Measurements from ENCODE around the gene TGFA. TPM values are rescaled to one million over a fixed set of nuclear protein-coding genes. Genes with fewer than 3 reads are reported as not detected.

TGFA gene
- total RNA-seq, 1 experiment from 2014 or later: 1.7 TPM

DNA sequence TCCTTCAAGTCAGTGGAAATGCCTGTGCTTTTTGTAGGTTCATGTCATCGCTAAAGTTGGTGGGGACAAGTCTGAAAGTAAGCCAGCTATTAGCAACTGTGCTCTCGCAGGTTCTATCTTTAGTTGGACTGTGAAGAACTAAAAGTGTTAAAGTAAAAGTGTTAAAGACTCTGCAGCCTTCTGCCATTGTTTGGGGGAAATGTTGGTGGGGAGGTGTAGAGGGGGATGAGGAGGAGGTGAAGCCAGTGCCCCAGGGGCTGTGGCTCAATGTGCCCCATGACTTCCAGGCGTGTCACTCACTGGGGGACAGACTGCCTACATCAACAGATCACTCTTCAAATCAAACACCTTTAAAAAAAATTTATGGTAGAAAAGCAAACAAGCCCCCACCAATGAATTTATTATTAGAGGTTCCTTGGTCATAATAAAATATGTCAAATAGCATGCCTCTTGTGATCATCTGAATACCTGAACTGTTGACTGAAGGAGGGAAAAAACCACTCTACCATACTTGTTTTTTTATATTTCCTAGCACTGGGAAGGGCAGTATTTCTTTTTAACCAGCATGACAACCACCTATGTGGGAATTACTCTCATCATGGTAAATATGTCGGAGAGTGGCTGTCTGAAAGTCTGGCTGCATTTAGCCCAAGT is 19.3 kb downstream of the TGFA start:
- Histone ChIP-seq H3K9me3 (ENCODE audit: control insufficient read depth, insufficient read depth, low read depth, low read length) (0 out of 2 replicates have a peak, but pooled peaks cover 5% of the 10 kb centered on the region), H3K27me3 (ENCODE audit: control insufficient read depth, insufficient read depth, low read length) (peaks cover 5% of the 10 kb centered on the region), H3K4me3 (ENCODE audit: low read depth in 2 of 2, low read length in 2 of 2) (no peak overlapping the region), H3K4me1 (ENCODE audit: control insufficient read depth, insufficient read depth, low read length) (no peaks in the 10 kb centered on the region), H3K36me3 (ENCODE audit: control insufficient read depth, insufficient read depth, low read length) (no peaks in the 10 kb centered on the region), H3K27ac (ENCODE audit: low read length) (no peak overlapping the region)
- no peak for ATAC-seq
- POLR2A ChIA-PET: no interaction called here
- BruUV-seq (replicated peaks): no TSS peak
- intact Hi-C loops (cut with micrococcal nuclease; ENCODE audit: unreplicated experiment) (no loop called here), in situ Hi-C loops (cut with HindIII; ENCODE audit: low pct_unique_long_range_greater_than_20kb, low sequenced_read_pairs) (no loop called here)
- no peak for DNase-seq (ENCODE audit: low read depth, low spot score)
- no peak for TF ChIP-seq TCF7L2 (IDR thresholded peaks at IDR 0.05; ENCODE audit: low read depth, low read length)
- TF ChIP-seq, protein P1, sequence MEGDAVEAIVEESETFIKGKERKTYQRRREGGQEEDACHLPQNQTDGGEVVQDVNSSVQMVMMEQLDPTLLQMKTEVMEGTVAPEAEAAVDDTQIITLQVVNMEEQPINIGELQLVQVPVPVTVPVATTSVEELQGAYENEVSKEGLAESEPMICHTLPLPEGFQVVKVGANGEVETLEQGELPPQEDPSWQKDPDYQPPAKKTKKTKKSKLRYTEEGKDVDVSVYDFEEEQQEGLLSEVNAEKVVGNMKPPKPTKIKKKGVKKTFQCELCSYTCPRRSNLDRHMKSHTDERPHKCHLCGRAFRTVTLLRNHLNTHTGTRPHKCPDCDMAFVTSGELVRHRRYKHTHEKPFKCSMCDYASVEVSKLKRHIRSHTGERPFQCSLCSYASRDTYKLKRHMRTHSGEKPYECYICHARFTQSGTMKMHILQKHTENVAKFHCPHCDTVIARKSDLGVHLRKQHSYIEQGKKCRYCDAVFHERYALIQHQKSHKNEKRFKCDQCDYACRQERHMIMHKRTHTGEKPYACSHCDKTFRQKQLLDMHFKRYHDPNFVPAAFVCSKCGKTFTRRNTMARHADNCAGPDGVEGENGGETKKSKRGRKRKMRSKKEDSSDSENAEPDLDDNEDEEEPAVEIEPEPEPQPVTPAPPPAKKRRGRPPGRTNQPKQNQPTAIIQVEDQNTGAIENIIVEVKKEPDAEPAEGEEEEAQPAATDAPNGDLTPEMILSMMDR (IDR thresholded peaks at IDR 0.05): no peak
- TF ChIP-seq SIN3A (IDR thresholded peaks at IDR 0.05; ENCODE audit: borderline replicate concordance, insufficient read depth, low read depth, low read length): no peak
- TF ChIP-seq, protein P2, sequence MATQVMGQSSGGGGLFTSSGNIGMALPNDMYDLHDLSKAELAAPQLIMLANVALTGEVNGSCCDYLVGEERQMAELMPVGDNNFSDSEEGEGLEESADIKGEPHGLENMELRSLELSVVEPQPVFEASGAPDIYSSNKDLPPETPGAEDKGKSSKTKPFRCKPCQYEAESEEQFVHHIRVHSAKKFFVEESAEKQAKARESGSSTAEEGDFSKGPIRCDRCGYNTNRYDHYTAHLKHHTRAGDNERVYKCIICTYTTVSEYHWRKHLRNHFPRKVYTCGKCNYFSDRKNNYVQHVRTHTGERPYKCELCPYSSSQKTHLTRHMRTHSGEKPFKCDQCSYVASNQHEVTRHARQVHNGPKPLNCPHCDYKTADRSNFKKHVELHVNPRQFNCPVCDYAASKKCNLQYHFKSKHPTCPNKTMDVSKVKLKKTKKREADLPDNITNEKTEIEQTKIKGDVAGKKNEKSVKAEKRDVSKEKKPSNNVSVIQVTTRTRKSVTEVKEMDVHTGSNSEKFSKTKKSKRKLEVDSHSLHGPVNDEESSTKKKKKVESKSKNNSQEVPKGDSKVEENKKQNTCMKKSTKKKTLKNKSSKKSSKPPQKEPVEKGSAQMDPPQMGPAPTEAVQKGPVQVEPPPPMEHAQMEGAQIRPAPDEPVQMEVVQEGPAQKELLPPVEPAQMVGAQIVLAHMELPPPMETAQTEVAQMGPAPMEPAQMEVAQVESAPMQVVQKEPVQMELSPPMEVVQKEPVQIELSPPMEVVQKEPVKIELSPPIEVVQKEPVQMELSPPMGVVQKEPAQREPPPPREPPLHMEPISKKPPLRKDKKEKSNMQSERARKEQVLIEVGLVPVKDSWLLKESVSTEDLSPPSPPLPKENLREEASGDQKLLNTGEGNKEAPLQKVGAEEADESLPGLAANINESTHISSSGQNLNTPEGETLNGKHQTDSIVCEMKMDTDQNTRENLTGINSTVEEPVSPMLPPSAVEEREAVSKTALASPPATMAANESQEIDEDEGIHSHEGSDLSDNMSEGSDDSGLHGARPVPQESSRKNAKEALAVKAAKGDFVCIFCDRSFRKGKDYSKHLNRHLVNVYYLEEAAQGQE (IDR thresholded peaks at IDR 0.05; ENCODE audit: insufficient read depth in 1 of 2, low read depth in 2 of 2, low read length in 1 of 2): no peak
- no peak for TF ChIP-seq POLR2AphosphoS5 (IDR thresholded peaks at IDR 0.05; ENCODE audit: low read depth, low read length)
- CTCF ChIA-PET: no interaction called here

DNA sequence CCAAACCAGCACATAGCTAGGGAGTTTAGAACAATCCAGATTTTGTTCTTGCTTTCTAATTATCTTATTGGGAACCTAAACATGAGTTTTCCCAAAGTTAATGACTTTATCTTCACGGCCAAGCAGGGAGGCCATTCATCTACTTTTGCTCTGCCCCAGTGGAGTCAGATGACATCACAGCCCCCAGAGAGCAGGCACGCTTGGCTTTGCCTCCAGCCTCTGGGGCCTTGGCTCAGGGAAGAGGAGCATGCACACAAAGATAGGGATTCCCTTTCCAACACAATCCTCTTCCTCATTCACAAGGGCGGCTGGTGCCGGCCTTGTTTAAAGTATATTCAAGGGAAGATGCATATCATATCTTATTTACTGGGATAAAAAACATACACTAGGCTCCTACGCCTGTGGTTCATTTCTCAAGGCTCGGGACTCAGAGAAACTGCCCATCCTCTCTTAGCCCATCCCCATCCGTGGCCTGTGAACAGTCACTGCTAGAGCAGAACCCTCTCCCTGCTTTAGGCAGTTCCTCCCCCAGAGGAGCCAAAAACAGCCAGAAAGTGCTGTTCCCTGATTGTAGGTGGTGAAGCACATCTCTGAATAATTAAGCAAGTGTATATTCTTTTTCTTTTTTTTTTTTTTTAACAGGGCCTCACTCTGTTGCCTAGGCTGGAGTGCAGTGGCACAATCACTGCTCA is 21.2 kb downstream of the TGFA start:
- intact Hi-C loops (cut with micrococcal nuclease; ENCODE audit: unreplicated experiment): no loop called here
- H3K4me3 ChIP-seq (ENCODE audit: low read depth in 2 of 2, low read length in 2 of 2): no peak overlapping the region
- in situ Hi-C loops (cut with HindIII; ENCODE audit: low pct_unique_long_range_greater_than_20kb, low sequenced_read_pairs): no loop called here
- BruUV-seq (replicated peaks): no TSS peak
- no peaks in the 10 kb centered on the region for H3K4me1 ChIP-seq (ENCODE audit: control insufficient read depth, insufficient read depth, low read length)
- CTCF ChIA-PET: no interaction called here
- TF ChIP-seq TCF7L2 (IDR thresholded peaks at IDR 0.05; ENCODE audit: low read depth, low read length) (no peak), SIN3A (IDR thresholded peaks at IDR 0.05; ENCODE audit: borderline replicate concordance, insufficient read depth, low read depth, low read length) (no peak), POLR2AphosphoS5 (IDR thresholded peaks at IDR 0.05; ENCODE audit: low read depth, low read length) (no peak)
- TF ChIP-seq, protein P2 (IDR thresholded peaks at IDR 0.05; ENCODE audit: insufficient read depth in 1 of 2, low read depth in 2 of 2, low read length in 1 of 2): no peak
- TF ChIP-seq, protein P1 (IDR thresholded peaks at IDR 0.05): no peak
- no peak overlapping the region for H3K27ac ChIP-seq (ENCODE audit: low read length)
- H3K36me3 ChIP-seq (ENCODE audit: control insufficient read depth, insufficient read depth, low read length): no peaks in the 10 kb centered on the region
- ATAC-seq: no peak
- POLR2A ChIA-PET: no interaction called here
- H3K9me3 ChIP-seq (ENCODE audit: control insufficient read depth, insufficient read depth, low read depth, low read length): 0 out of 2 replicates have a peak, but pooled peaks cover 5% of the 10 kb centered on the region
- peaks cover 7% of the 10 kb centered on the region for H3K27me3 ChIP-seq (ENCODE audit: control insufficient read depth, insufficient read depth, low read length)
- DNase-seq (ENCODE audit: low read depth, low spot score): no peak
